Measurements from ENCODE around the gene CALY. TPM values are rescaled to one million over a fixed set of nuclear protein-coding genes. Genes with fewer than 3 reads are reported as not detected.
A peak's percentile ranks its signal among the peaks of the same experiment; 100 is the strongest.

The CALY gene
- total RNA-seq, 1 experiment from 2014 or later, result 1.7 TPM

- DNase-seq (ENCODE audit: low read depth), result no peak
Observed at GRCh38 chr10:133366751-133367150, 30.1 kb upstream of the CALY start.

- DNase-seq (ENCODE audit: low read depth), result no peak
Observed at GRCh38 chr10:133366130-133366478, 29.4 kb upstream of the CALY start.

GRCh38 chr10:133365461-133366129 lies 28.9 kb upstream of the CALY start:
- no peak for DNase-seq (ENCODE audit: low read depth)

- DNase-seq (ENCODE audit: low read depth), result no peak
Observed at GRCh38 chr10:133364645-133365431, 28.1 kb upstream of the CALY start.

- no peak for DNase-seq (ENCODE audit: low read depth)
Observed at GRCh38 chr10:133362846-133363245, 26.1 kb upstream of the CALY start.

- no peak for DNase-seq (ENCODE audit: low read depth)
Observed at GRCh38 chr10:133361773-133362441, 25.2 kb upstream of the CALY start.

GRCh38 chr10:133361227-133361626 lies 24.5 kb upstream of the CALY start:
- DNase-seq (ENCODE audit: low read depth), result no peak

GRCh38 chr10:133359972-133360610 lies 23.4 kb upstream of the CALY start:
- DNase-seq (ENCODE audit: low read depth), result no peak

GRCh38 chr10:133359554-133359971 lies 22.9 kb upstream of the CALY start:
- no peak for DNase-seq (ENCODE audit: low read depth)

GRCh38 chr10:133358925-133359310 lies 22.2 kb upstream of the CALY start:
- no peak for DNase-seq (ENCODE audit: low read depth)

- DNase-seq (ENCODE audit: low read depth), result no peak
Observed at GRCh38 chr10:133358162-133358924, 21.6 kb upstream of the CALY start.

GRCh38 chr10:133357285-133358161 lies 20.8 kb upstream of the CALY start, which contains the start of gene FUOM:
Gene FUOM, minus strand, starts transcription at chr10:133358019. Its CDS starts 12 bp downstream, at chr10:133358007.
- DNase-seq (ENCODE audit: low read depth), result peak; percentile 72

GRCh38 chr10:133356549-133357284 lies 20.0 kb upstream of the CALY start:
- no peak for DNase-seq (ENCODE audit: low read depth)

GRCh38 chr10:133355991-133356390 lies 19.3 kb upstream of the CALY start:
- DNase-seq (ENCODE audit: low read depth), result no peak

GRCh38 chr10:133355266-133355665 lies 18.6 kb upstream of the CALY start:
- no peak for DNase-seq (ENCODE audit: low read depth)

GRCh38 chr10:133354672-133355240 lies 18.1 kb upstream of the CALY start:
- no peak for DNase-seq (ENCODE audit: low read depth)

- DNase-seq (ENCODE audit: low read depth), result no peak
Observed at GRCh38 chr10:133353988-133354605, 17.4 kb upstream of the CALY start.

GRCh38 chr10:133353202-133353959 lies 16.7 kb upstream of the CALY start:
- DNase-seq (ENCODE audit: low read depth), result no peak
